Measurements from ENCODE around the gene QKI. TPM values are rescaled to one million over a fixed set of nuclear protein-coding genes. Genes with fewer than 3 reads are reported as not detected.
A peak's percentile ranks its signal among the peaks of the same experiment; 100 is the strongest.
"Not testable (repeated sequence)": the region's sequence is repeated elsewhere in the genome, so short reads cannot be mapped to it uniquely, and the experiment has no call there.

Gene QKI
- total RNA-seq, 1 donor from 2014 or later, result 234 TPM

DNA sequence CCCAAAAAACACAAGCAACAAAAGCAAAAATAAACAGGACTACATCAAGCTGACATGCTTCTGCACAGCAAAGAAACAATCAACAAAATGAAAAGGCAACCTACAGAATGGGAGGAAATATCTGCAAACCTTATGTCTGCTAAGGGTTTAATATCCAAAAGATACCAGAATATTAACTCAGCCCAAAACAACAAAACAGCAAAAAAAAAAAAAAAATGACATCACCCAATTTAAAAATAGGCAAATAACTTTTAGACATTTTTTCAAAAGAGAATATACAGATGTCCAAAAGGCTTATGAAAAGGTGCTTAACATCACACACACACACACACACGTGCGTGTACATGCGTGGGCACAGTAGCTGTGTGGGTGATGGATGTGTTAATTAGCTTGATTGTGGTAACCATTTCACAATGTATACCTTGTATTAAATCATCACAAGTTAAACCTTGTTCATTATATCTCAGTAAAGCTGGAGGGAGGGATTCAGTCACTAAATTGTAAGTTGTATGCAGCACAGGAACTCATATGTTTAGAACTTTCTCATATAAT lies 52.4 kb downstream of the QKI start:
- DNase-seq (no peak), ATAC-seq (peak; percentile 30)
- TF ChIP-seq, protein P1, sequence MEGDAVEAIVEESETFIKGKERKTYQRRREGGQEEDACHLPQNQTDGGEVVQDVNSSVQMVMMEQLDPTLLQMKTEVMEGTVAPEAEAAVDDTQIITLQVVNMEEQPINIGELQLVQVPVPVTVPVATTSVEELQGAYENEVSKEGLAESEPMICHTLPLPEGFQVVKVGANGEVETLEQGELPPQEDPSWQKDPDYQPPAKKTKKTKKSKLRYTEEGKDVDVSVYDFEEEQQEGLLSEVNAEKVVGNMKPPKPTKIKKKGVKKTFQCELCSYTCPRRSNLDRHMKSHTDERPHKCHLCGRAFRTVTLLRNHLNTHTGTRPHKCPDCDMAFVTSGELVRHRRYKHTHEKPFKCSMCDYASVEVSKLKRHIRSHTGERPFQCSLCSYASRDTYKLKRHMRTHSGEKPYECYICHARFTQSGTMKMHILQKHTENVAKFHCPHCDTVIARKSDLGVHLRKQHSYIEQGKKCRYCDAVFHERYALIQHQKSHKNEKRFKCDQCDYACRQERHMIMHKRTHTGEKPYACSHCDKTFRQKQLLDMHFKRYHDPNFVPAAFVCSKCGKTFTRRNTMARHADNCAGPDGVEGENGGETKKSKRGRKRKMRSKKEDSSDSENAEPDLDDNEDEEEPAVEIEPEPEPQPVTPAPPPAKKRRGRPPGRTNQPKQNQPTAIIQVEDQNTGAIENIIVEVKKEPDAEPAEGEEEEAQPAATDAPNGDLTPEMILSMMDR (IDR thresholded peaks at IDR 0.05), result no peak
- intact Hi-C loops (cut with DNase I), result no loop called here
- peaks cover 1% of the 10 kb centered on the region for H3K4me1 ChIP-seq
- no peak overlapping the region for H3K27ac ChIP-seq
- H3K27me3 ChIP-seq, result no peaks in the 10 kb centered on the region
- no peak overlapping the region for H3K4me3 ChIP-seq
- H3K9me3 ChIP-seq, result peaks cover 11% of the 10 kb centered on the region
- peaks cover 4% of the 10 kb centered on the region for H3K36me3 ChIP-seq

DNA sequence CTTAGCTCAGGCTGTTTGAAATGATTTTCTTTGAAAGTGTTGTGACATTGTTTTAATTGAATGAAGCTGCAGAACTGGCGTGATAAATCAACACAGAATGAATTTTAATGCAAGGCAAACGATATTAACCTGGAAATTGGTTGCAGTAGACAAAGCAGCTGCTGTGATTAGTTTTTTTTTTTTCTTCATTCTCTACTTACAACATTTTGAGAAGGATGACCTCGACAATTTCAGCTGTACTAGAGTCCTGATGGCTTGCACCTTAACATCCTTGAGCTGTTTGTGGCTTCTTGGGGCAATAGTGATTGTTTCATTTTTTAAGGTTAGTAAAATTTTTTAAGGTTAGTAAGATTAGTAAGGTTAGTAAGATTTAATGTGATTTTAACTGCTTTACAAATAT lies 54.2 kb downstream of the QKI start:
- intact Hi-C loops (cut with DNase I), result no loop called here
- peaks cover 4% of the 10 kb centered on the region for H3K36me3 ChIP-seq
- ATAC-seq, result no peak
- TF ChIP-seq, protein P1 (IDR thresholded peaks at IDR 0.05), result no peak
- no peaks in the 10 kb centered on the region for H3K27me3 ChIP-seq
- H3K27ac ChIP-seq, result no peak overlapping the region
- H3K4me1 ChIP-seq, result no peaks in the 10 kb centered on the region
- DNase-seq, result no peak
- H3K4me3 ChIP-seq, result no peak overlapping the region
- peaks cover 11% of the 10 kb centered on the region for H3K9me3 ChIP-seq

DNA sequence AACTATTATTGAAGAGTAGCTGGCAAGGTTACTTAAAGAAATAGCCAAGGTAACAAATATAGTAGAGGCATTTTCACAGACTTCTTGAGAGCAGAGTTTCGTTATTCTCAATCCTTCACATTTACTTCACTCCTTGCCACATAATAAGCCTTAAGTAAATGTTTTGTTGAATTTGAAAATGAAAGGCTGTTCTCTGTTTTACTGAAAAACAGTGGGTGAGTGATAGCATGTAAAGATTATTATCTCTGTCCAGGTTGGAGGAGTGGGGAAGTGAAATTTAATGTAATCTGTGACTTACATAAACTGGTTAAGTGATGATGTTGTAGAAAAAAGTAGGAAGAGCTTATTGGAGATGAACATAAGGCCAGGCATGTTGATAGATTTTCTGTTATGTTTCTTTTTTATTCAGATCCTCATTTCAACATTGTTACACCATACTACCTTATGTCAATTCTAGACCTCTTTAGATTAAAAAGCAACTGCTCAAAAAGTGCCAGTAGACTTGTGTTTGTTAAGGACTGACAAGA lies 55.0 kb downstream of the QKI start:
- Histone ChIP-seq H3K4me3 (no peak overlapping the region), H3K36me3 (peaks cover 4% of the 10 kb centered on the region), H3K4me1 (no peaks in the 10 kb centered on the region), H3K9me3 (peaks cover 11% of the 10 kb centered on the region), H3K27me3 (no peaks in the 10 kb centered on the region), H3K27ac (no peak overlapping the region)
- intact Hi-C loops (cut with DNase I), result no loop called here
- TF ChIP-seq, protein P1 (IDR thresholded peaks at IDR 0.05), result no peak
- no peak for ATAC-seq
- DNase-seq, result no peak

DNA sequence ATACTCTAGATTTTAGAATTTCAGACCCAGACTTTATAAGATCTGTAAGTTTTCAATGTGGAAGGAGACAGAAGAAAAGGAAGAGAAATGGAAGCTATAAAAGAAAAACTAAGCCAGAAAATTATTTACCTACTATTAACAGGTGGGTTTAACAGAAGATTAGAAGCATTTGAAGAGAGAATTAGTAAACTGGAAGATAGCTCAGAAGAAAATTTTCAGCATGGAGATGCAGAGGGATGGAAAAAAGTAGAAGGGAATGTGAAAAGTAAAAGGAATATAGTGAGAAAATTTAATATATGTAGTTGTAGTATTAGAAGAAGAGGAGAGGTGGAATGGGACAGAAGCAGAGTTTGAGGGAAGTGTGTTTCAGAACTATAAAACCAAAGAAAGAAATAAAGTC lies 56.1 kb downstream of the QKI start:
- ATAC-seq, result no peak
- H3K27ac ChIP-seq, result no peak overlapping the region
- intact Hi-C loops (cut with DNase I), result no loop called here
- no peak for DNase-seq
- peaks cover 11% of the 10 kb centered on the region for H3K9me3 ChIP-seq
- TF ChIP-seq, protein P1 (IDR thresholded peaks at IDR 0.05), result no peak
- peaks cover 5% of the 10 kb centered on the region for H3K4me1 ChIP-seq
- H3K27me3 ChIP-seq, result no peaks in the 10 kb centered on the region
- H3K36me3 ChIP-seq, result peaks cover 4% of the 10 kb centered on the region
- H3K4me3 ChIP-seq, result no peak overlapping the region

DNA sequence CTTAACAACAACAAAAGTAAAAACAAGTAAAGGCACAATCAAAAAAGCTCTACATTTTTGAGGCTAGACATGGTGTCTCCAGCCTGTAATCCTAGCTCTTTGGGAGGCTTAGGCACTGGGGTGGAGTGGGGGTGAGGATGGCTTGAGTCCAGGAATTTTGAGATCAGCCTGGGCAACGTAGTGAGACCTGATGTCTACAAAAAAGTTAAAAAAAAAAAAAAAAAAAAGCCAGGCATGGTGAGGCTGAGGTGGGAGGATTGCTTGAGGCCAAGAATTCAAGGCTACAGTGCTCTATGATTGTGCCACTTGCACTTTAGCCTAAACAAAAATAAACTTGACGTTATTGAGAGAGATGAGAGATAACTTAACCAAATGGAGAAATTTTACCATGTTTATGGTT lies 60.1 kb downstream of the QKI start:
- no peaks in the 10 kb centered on the region for H3K27me3 ChIP-seq
- TF ChIP-seq, protein P1 (IDR thresholded peaks at IDR 0.05), result no peak
- peaks cover 5% of the 10 kb centered on the region for H3K4me1 ChIP-seq
- H3K27ac ChIP-seq, result no peak overlapping the region
- H3K36me3 ChIP-seq, result peaks cover 15% of the 10 kb centered on the region
- ATAC-seq, result no peak
- peaks cover 11% of the 10 kb centered on the region for H3K9me3 ChIP-seq
- no peak for DNase-seq
- intact Hi-C loops (cut with DNase I), result no loop called here
- H3K4me3 ChIP-seq, result no peak overlapping the region

DNA sequence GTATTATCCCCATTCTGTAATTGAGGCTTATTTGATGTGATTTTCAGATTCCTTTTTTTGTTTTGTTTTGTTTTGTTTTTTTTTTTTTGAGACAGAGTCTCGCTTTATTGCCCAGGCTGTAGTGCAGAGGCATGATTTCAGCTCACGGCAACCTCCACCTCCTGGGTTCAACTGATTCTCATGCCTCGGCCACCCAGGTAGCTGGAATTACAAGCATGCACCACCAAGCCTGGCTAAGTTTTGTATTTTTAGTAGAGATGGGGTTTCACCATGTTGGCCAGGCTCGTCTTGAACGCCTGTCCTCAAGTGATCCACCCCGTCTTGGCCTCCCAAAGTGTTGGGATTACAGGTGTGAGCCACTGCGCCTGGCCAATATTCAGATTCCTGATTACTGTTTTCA lies 62.4 kb downstream of the QKI start:
- not testable (repeated sequence) for H3K4me3 ChIP-seq, H3K27ac ChIP-seq

More for the DNA sequence above, 62.4 kb downstream of the QKI start:
- H3K9me3 ChIP-seq; H3K4me1 ChIP-seq; ATAC-seq; intact Hi-C loops (cut with DNase I); H3K27me3 ChIP-seq; DNase-seq: not testable (repeated sequence)
- peaks cover 19% of the 10 kb centered on the region for H3K36me3 ChIP-seq

All from upper lobe of right lung (tissue), 1 donor.